SU-DHL-6 (cell line): ENCODE data around the gene BRAP.

Experiments
- H2AFZ ChIP-seq: fragments of 200-600 bp; sonication (generic); 2 replicates; pipeline ENCODE4 v1.6.1; 2014; ENCODE audit warnings: low read depth, mild to moderate bottlenecking, moderate library complexity, mixed read lengths, antibody characterized with exemption, low read length; ENCODE audit not compliant: severe bottlenecking
- H3F3A ChIP-seq: fragments of 200-600 bp; shearing (Covaris generic); 2 replicates; pipeline ENCODE4 v1.6.0; 2016; ENCODE audit warnings: antibody characterized with exemption, mild to moderate bottlenecking; ENCODE audit not compliant: insufficient read depth
- H3K27ac ChIP-seq: fragments of 200-600 bp; sonication (generic); 2 replicates; pipeline ENCODE4 v1.5.1; 2016; ENCODE audit warnings: low read depth, mild to moderate bottlenecking, low read length, moderate library complexity, mixed read lengths
- H3K27me3 ChIP-seq: fragments of 200-600 bp; sonication (generic), shearing (Covaris generic); 2 replicates; pipeline ENCODE4 v1.6.0; 2014; ENCODE audit warnings: mild to moderate bottlenecking, low read length
- H3K36me3 ChIP-seq: fragments of 200-600 bp; sonication (generic); 2 replicates; pipeline ENCODE4 v1.6.1; 2014; ENCODE audit warnings: mild to moderate bottlenecking, low read length, mixed read lengths
- H3K4me2 ChIP-seq: fragments of 300-600, 200-600 bp; shearing (Covaris generic), sonication (generic); 2 replicates; pipeline ENCODE4 v1.6.0; 2014; ENCODE audit warnings: low read length, low read depth, mild to moderate bottlenecking; ENCODE audit not compliant: poor library complexity, severe bottlenecking
- H3K4me3 ChIP-seq: fragments of 200-600 bp; sonication (generic); 2 replicates; pipeline ENCODE4 v1.5.1; 2014; ENCODE audit warnings: antibody characterized with exemption, low read length, mild to moderate bottlenecking, mixed read lengths; ENCODE audit not compliant: insufficient read depth, poor library complexity, severe bottlenecking
- H3K79me2 ChIP-seq: fragments of 200-600 bp; sonication (generic); 2 replicates; pipeline ENCODE4 v1.6.1; 2014; ENCODE audit warnings: mild to moderate bottlenecking, low read length, moderate library complexity; ENCODE audit not compliant: insufficient read depth
- H3K9ac ChIP-seq: fragments of 200-600 bp; sonication (generic); 2 replicates; pipeline ENCODE4 v1.7.0; 2014; ENCODE audit warnings: mild to moderate bottlenecking, low read length
- H3K9me2 ChIP-seq: fragments of 200-600 bp; sonication (generic); replicated peaks from 2 replicates; pipeline ENCODE4 v1.6.1; 2014; ENCODE audit warnings: low read length; ENCODE audit not compliant: insufficient read depth
- H3K9me3 ChIP-seq: fragments of 200-600 bp; sonication (generic); 2 replicates; pipeline ENCODE4 v1.6.1; 2014; ENCODE audit warnings: low read length, mixed read lengths; ENCODE audit not compliant: insufficient read depth
- H4K20me1 ChIP-seq: fragments of 200-600 bp; sonication (generic); 2 replicates; pipeline ENCODE4 v1.6.1; 2014; ENCODE audit warnings: low read depth, mild to moderate bottlenecking, antibody characterized with exemption, low read length, moderate library complexity, mixed read lengths
- CTCF ChIP-seq: fragments of 200-600 bp; sonication (generic); IDR thresholded peaks from one replicate; pipeline ENCODE4 v1.5.1; 2017; ENCODE audit warnings: antibody characterized with exemption, mild to moderate bottlenecking, low read length, moderate library complexity; ENCODE audit not compliant: insufficient read depth, poor library complexity, severe bottlenecking
- EZH2phosphoT487 ChIP-seq: fragments of 200-600 bp; sonication (generic), shearing (Covaris generic); conservative IDR thresholded peaks from 2 replicates; pipeline ENCODE4 v1.6.1; 2018; ENCODE audit warnings: mild to moderate bottlenecking, antibody characterized with exemption, low read length, moderate library complexity, mixed read lengths

Gene BRAP

DNA sequence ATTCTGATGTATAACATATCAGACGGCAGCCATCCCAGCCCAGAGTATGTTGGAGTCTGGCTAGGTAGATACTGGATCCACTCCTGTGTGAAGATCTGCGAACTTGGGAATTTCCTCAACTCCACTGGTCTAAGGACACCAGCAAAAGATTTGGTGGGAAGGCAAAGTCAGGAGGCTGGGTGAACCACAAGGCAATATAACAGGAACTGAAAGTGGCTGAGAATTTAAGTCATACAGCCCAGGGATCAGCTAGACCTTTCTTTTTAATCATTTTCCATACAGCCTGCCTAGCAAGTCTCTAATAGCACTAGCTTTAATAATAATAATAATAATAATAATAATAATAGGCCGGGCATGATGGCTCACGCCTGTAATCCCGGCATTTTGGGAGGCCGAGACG lies 34.8 kb downstream of the BRAP start:
- H3K4me2 ChIP-seq: no peak overlapping the region
- TF ChIP-seq CTCF (no peak), EZH2phosphoT487 (no peak)
- H3K4me3 ChIP-seq: no peak overlapping the region
- no peaks in the 10 kb centered on the region for H3K9me3 ChIP-seq
- no peaks in the 10 kb centered on the region for H3F3A ChIP-seq
- H3K9ac ChIP-seq: no peak overlapping the region
- peaks cover 6% of the 10 kb centered on the region; the same call in 1 of the 2 replicates for H3K36me3 ChIP-seq
- H2AFZ ChIP-seq: no peak overlapping the region
- no peaks in the 10 kb centered on the region for H3K27me3 ChIP-seq
- H3K27ac ChIP-seq: no peak overlapping the region
- H4K20me1 ChIP-seq: no peaks in the 10 kb centered on the region
- no peaks in the 10 kb centered on the region for H3K79me2 ChIP-seq
- H3K9me2 ChIP-seq: no peaks in the 10 kb centered on the region

DNA sequence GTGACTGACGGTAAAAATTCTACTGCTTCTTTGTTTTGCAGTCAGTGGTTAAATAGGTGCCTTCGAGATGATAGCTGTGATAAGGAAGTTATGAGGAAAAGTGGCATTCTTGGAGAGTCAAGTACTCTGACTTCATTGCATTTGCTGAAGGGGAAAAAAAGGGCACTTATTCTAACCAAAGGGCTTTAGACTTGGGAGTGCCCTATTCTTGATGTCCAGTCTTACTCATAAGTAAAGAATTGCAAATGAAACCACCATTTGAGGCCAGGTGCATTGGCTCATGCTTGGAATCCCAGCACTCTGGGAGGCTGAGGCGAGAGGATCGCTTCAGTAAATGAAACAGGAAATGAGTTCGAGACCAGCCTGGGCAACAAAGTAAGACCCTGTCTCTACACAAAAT lies 40.3 kb downstream of the BRAP start:
- Histone ChIP-seq H3K79me2 (no peaks in the 10 kb centered on the region), H3K27ac (no peak overlapping the region), H4K20me1 (no peaks in the 10 kb centered on the region), H3K9ac (no peak overlapping the region), H3K9me3 (no peaks in the 10 kb centered on the region), H3K4me2 (no peak overlapping the region), H3K36me3 (no peaks in the 10 kb centered on the region; the same call in 1 of the 2 replicates), H2AFZ (no peak overlapping the region), H3K4me3 (no peak overlapping the region), H3K27me3 (no peaks in the 10 kb centered on the region), H3F3A (no peaks in the 10 kb centered on the region), H3K9me2 (no peaks in the 10 kb centered on the region)
- TF ChIP-seq CTCF (no peak), EZH2phosphoT487 (no peak)

- Histone ChIP-seq H3K4me2 (no peak overlapping the region), H3K36me3 (no peaks in the 10 kb centered on the region; the same call in 1 of the 2 replicates), H3K9me2 (no peaks in the 10 kb centered on the region)
These were observed 42.3 kb downstream of the BRAP start for GRCh38 chr12:111643427-111643826.

More at GRCh38 chr12:111643427-111643826, 42.3 kb downstream of the BRAP start:
- TF ChIP-seq CTCF (no peak), EZH2phosphoT487 (no peak)
- H3K9me3 ChIP-seq: no peaks in the 10 kb centered on the region
- no peak overlapping the region for H2AFZ ChIP-seq
- no peaks in the 10 kb centered on the region for H3K27me3 ChIP-seq
- H3F3A ChIP-seq: no peaks in the 10 kb centered on the region
- no peak overlapping the region for H3K27ac ChIP-seq
- no peaks in the 10 kb centered on the region for H4K20me1 ChIP-seq
- no peak overlapping the region for H3K4me3 ChIP-seq
- H3K9ac ChIP-seq: no peak overlapping the region
- H3K79me2 ChIP-seq: no peaks in the 10 kb centered on the region
